ENCODE measurements around the gene CIT. TPM values are rescaled to one million over a fixed set of nuclear protein-coding genes. Genes with fewer than 3 reads are reported as not detected.

The CIT gene
- total and polyA plus RNA-seq, 9 of the 15 experiments (the other 6 are each of a cell fraction or from before 2014, with no cell fraction given), result 1.1 to 46.7 (median 21.3) TPM

DNA sequence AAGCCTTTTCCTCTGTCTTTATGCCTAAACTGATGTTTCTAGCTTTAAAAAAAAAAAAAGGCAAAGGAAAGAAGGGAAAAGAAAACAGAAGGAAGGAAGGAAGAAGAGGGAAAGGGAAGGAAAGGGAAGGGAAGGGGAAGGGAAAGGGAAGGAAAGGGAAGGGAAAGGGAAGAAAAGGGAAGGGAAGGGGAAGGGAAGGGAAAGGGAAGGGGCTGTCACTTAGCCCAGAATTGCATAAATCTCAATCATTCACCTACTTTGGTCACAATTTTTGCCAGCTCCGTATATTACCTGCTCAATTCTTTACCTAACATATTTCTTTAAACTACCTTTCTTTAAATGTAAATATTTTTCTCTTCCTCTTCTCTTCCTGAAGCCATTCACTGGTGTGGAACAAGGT lies 26.8 kb downstream of the CIT start:
- POLR2A ChIA-PET, result no interaction called here
- Histone ChIP-seq H3K9me3 (replicated peaks; ENCODE audit: control insufficient read depth, insufficient read depth, low read depth, low read length) (no peaks in the 10 kb centered on the region), H4K20me1 (replicated peaks; ENCODE audit: control insufficient read depth, insufficient read depth, low read length) (no peaks in the 10 kb centered on the region), H3K27me3 (ENCODE audit: control insufficient read depth in 2 of 2, insufficient read depth in 2 of 2, low read length in 2 of 2) (no peaks in the 10 kb centered on the region), H3K27ac (ENCODE audit: extremely low read depth, low read depth, low read length) (no peak overlapping the region), H3K4me1 (replicated peaks in 1 of 2; ENCODE audit: control insufficient read depth in 2 of 2, insufficient read depth in 2 of 2, low read length in 2 of 2) (no peaks in the 10 kb centered on the region), H3K36me3 (ENCODE audit: control insufficient read depth, insufficient read depth, low read length) (peaks cover 57% of the 10 kb centered on the region; the same call in 2 of the 3 replicates), H3K4me3 (no peak overlapping the region), H2AFZ (ENCODE audit: low read depth, low read length) (no peak overlapping the region), H3K79me2 (ENCODE audit: control insufficient read depth, insufficient read depth, low read length) (no peaks in the 10 kb centered on the region), H3K4me2 (ENCODE audit: insufficient read depth, low read length) (no peak overlapping the region), H3K9ac (ENCODE audit: insufficient read depth in 1 of 2, low read depth in 2 of 2, low read length in 2 of 2) (no peak overlapping the region), H3K9me1 (ENCODE audit: control insufficient read depth, insufficient read depth, low read length) (no peaks in the 10 kb centered on the region)
- CTCF ChIA-PET (ENCODE audit: low intra/inter-chr PET ratio), result no interaction called here
- no peak for DNase-seq (ENCODE audit: extremely low read depth in 1 of 4, low spot score in 3 of 4)
- WGBS (ENCODE audit: insufficient coverage, low coverage, missing lambda C conversion rate), result 79% methylated on average over 1 of the region's 1 CpG
- in situ Hi-C loops (cut with MboI), result no loop called here
- no peak for ATAC-seq
- intact Hi-C loops (cut with micrococcal nuclease), result no loop called here
- TF ChIP-seq ZNF408 (CRISPR knock-in tag; IDR thresholded peaks at IDR 0.05; ENCODE audit: low read depth) (no peak), PCBP2 (IDR thresholded peaks at IDR 0.05; ENCODE audit: low read depth, low read length, poor library complexity, severe bottlenecking) (peak; percentile 91), HNRNPK (IDR thresholded peaks at IDR 0.05; ENCODE audit: low read depth, low read length, poor library complexity, severe bottlenecking) (peak; percentile 84), PCBP1 (IDR thresholded peaks at IDR 0.05; ENCODE audit: low read depth, low read length, poor library complexity, severe bottlenecking) (peak; percentile 76), KLF13 (tag; IDR thresholded peaks at IDR 0.05; ENCODE audit: borderline replicate concordance, low read depth) (no peak), SAP30 (IDR thresholded peaks at IDR 0.05; ENCODE audit: borderline replicate concordance, insufficient read depth, low read depth, low read length, poor library complexity, severe bottlenecking) (no peak)
- TF ChIP-seq, protein P1, sequence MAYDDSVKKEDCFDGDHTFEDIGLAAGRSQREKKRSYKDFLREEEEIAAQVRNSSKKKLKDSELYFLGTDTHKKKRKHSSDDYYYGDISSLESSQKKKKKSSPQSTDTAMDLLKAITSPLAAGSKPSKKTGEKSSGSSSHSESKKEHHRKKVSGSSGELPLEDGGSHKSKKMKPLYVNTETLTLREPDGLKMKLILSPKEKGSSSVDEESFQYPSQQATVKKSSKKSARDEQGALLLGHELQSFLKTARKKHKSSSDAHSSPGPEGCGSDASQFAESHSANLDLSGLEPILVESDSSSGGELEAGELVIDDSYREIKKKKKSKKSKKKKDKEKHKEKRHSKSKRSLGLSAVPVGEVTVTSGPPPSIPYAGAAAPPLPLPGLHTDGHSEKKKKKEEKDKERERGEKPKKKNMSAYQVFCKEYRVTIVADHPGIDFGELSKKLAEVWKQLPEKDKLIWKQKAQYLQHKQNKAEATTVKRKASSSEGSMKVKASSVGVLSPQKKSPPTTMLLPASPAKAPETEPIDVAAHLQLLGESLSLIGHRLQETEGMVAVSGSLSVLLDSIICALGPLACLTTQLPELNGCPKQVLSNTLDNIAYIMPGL (CRISPR knock-in tag; IDR thresholded peaks at IDR 0.05), result no peak
- no TSS peak for BruUV-seq (replicated peaks)
- FAIRE-seq, result no peak

Measured in K562 (cell line).